Occipital lobe (tissue), 2 donors: ENCODE results near the gene GSTM3. TPM values are rescaled to one million over a fixed set of nuclear protein-coding genes. Genes with fewer than 3 reads are reported as not detected.
"Not testable (repeated sequence)": the region's sequence is repeated elsewhere in the genome, so short reads cannot be mapped to it uniquely, and the experiment has no call there.

Experiments used
- DNase-seq: peaks from one replicate; lab custom pipeline; 2025; lab: John Stamatoyannopoulos, UW
- total RNA-seq: library from RNA; depleted of rRNA; stranded (reverse); fragments of >200 nt; gene quantifications from one replicate; pipeline ENCODE4 v1.2.3, GENCODE V29; 2014

The GSTM3 gene
- total RNA-seq, 1 donor from 2014 or later, result 69.4 TPM

DNA sequence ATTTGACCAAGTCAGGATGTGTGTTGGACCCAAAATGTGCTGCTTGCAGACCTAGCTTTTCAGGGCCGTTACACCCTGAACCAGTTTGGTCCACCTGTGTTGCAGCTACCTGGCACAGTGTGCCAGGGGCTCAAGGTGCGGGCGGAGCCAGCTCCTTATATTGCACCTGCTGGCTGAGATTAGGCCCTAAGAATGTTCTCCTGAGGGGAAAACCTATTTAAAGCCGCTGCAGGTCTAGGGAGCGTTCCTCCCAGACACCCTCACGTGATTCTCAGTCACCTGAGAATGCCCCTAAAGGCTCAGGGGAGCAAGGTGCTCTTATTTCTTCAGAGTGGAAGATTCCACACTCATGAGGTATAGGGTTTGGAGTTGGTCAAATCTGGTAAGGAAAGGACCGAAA is 12.0 kb downstream of the GSTM3 start:
- no peak for DNase-seq

DNA sequence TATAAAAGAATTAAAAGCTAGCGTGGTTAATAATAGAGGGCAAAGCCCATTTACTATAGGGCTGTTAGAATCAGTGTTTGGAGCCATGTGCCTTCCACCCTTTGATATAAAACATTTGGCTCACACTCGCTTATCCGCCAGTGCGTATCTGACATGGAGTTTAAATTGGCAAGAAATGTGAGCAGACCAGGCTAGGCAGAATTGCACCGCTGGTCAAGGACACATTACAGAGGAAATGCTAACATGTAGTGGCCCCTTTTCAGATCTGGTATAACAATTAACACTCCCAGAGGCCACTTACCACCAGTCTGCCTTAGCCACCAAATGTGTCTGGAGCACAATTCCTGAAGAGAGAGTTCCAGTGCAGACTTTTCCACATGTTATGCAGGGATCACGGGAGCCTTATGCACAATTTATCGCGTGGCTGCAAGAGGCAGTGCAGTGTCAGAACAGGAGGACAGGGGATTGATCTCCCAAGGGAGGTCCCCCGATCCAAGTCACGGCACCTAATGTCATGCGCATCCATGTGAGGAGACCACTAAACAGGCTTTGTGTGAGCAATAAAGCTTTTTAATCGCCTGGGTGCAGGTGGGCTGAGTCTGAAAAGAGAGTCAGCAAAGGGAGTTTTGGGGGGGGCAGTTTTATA is 14.0 kb downstream of the GSTM3 start:
- no peak for DNase-seq

DNA sequence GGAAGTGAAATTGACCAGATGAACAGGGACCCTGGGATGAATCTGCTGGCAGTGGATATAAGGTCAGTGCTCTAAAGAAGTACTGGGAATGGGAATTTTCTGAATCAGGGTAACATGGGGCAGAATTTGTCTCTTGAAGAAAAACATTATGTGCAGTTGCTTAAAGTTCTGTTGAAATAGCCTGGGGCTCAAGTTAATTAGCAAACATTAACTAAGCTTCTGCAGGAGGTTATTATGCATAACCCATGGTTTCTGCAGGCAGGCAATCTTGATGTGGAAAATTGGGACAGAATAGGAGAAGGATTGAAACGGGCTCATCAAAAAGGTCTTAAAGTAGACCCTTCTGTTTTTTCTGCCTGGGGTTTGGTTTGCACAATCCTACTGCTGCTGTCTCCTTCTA is 14.8 kb downstream of the GSTM3 start:
- DNase-seq, result no peak

DNA sequence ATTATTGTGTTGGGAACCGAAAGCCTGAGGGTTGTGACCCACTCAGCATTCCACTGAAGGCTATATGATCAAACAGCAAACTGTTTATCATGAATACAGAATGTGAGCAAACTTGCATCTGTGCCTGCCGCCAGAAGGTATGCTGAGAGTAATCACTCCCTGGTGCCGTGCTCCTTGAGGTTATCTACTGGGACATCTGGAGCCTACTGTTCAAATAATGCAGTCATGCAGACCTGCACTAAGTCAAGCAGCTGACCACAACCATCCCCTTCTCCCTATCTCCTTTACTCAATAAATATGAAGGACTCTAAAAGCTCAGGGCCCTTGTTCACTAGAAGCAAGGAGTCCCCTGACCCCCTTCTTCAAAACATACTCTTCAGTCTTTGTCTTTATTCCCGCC is 15.3 kb downstream of the GSTM3 start:
- no peak for DNase-seq

DNA sequence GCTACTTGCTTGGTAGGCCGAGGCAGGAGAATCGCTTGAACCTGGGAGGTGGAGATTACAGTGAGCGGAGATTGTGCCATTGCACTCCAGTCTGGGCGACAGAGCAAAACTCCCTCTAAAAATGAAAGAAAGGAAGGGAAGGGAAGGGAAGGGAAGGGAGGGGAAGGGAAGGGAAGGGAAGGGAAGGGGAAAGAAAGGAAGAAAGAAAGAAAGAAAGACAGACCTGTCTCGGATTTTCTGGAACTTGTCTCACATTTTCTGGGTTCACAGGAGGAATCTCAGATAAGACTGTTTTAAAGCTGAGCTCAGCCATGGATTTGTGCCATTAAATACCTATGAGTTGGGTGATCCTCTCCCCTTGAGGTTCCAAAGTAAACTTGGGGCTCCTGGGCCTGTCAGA is 15.9 kb downstream of the GSTM3 start:
- no peak for DNase-seq

DNA sequence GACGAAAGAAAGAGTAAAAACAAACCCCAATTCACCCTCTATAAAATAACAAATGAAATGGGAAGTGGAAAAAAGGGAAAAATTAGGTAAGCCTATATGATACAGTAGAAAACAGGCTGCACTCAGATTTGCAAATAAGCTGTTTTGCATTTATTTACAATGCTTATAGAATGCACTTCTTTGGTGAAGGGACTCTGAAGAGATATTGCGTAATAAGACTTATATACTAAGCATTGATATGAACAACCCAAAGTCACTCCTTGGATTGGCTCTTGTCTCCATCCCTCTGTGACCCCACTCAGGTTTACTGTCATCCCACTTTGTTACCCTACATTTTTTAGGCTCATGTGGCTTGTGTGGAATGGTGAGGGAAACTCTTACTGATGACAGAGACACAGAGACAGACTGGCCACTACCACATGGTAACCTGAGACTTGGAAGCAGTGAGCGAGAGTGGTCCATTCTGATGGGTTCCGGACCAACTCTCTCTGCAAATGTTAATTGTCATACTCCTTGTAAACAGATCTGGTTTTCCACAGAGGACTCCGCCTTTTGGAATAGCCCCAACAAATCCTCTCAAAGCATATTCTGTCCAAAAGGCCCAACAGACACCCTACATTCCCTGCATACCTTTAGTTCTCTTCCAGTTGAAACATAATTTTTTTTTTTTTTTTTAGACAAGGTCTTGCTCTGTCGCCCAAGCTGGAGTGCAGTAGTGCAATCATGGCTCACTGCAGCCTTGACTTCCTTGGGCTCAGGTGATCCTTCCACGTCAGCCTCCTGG is 17.7 kb downstream of the GSTM3 start:
- DNase-seq, result no peak

DNA sequence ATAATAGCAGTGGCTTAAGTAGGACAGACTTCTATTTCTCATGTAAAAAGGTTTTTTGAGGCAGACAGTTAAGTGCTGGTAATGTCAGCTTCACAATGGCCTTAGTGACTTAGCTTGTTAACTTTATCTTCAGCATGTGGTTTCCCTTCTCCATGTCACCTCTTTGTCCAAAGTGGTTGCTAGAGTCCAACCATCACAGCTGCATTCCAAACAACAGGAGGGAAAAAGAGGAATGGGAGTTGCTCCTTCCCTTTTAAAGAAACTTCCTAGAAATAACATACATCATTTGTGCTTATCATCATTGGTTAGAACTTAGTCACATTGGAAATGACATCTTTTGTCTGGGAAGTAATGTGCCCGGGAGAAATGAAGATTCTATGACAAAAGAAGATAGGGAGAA is 18.9 kb downstream of the GSTM3 start:
- DNase-seq, result no peak

DNA sequence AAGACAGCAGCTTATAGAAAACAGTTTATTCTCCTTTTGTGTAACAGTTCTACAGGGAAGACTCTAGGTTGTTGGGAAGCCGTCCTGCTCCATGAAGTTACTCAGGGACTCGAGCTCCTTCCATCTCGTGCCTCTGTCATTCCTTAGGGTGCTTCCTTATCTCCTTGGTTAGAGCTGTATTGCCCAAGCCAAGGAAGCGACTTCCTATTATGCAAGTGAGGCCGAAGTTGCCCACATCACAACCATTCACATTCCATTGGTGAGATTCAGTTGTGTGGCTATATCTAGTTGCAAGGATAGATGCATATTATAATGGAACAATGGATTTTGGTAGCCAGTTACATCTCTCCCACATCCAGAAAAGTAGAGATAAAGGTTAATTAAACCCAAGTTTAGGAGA is 19.8 kb downstream of the GSTM3 start:
- DNase-seq, result no peak

DNA sequence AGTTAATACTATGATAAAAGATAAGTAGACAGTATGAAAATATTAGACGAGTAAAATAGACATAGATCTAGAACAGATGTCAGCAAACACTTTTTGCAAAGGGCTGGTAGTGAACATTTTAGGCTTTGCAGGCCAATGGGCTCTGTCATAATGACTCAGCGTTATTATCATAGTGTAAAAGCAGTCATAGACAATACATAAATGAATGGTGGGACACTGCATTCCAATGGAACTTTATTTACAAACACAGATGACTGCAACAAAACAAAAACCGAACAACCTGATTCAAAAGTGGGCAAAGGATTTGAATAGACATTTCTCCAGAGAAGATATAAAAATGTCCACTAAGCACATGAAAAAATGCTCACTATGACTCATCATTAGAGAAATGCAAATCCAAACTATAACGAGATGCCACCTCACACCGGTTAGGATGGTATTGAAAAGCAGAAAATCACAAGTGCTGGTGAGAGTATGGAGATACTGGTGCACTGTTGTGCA is 21.5 kb downstream of the GSTM3 start:
- DNase-seq, result no peak

DNA sequence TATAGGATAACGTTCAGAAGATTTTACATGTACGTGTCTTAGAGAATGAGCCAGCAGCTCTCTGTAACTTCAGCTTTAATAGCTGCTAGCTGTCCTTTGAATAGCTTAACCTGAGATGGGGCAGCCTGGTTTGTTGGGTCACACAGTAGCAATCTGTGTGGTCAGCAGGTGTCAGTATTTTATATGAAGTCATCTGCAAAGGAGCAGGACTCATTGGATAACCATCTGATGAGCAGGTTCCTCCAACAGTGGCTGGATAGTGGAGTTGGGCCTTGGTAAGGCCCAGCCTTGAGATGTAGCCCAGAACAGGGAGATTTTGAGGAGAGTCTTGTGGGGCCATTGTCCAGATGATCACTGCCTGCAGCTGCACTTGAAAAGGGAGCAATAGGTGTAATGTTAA is 22.3 kb downstream of the GSTM3 start:
- no peak for DNase-seq

DNA sequence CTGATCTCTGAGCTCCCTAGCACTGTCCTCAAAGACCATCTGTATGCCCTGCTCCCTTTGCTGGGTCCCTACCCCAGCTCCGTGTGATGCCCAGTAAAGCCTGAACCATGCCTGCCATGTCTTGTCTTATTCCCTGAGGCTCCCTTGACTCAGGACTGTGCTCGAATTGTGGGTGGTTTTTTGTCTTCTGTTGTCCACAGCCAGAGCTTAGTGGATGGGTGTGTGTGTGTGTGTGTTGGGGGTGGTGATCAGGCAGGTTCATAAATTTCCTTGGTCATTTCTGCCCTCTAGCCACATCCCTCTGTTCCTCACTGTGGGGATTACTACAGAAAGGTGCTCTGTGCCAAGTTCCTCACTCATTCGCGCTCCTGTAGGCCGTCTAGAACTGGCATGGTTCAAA is 23.1 kb downstream of the GSTM3 start:
- DNase-seq, result no peak

DNA sequence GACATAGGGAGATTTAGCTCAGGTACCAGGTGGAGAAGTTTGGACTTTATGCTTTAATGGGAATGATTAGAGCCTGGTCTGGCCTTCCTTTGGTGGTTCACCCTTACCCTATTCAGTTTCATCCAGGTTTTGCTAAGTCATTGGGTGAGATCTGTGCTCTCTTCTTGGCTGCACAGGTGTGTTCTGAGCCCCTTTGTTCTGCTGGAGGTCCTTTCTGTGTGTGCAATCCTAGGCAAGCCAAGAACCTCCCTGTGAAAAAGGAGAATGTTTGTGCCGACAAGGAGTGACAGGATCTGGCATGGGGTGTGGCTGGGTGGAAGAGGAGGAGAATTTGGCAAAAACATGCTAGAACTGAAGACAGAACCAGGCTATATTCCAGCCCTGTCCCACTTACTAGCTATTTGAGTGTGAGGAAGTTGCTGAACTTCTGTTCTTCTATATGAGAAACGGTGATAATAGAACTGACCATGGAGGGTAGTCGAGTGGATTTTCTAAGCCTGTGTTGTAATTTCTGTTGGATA is 24.2 kb downstream of the GSTM3 start:
- DNase-seq, result no peak

DNA sequence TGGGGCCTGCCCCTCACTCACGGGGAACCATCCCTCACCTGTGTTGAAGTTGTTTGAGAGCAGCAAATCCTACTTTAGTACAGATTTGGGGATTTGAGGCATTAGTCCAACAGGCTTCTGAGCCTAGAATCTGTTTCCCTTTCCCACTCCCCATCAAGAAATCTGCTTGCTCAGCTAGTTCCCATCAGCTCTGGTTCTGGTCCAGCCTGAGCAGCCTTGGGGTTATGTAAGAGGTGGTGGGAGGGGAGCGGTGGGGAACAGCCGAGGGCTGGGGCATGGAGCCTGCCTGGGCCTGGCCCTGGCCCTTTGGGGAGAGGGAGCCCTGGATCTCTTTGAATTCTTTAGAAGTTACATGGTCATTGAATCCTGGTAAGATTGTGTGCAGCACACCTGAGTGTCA is 24.7 kb downstream of the GSTM3 start:
- no peak for DNase-seq

DNA sequence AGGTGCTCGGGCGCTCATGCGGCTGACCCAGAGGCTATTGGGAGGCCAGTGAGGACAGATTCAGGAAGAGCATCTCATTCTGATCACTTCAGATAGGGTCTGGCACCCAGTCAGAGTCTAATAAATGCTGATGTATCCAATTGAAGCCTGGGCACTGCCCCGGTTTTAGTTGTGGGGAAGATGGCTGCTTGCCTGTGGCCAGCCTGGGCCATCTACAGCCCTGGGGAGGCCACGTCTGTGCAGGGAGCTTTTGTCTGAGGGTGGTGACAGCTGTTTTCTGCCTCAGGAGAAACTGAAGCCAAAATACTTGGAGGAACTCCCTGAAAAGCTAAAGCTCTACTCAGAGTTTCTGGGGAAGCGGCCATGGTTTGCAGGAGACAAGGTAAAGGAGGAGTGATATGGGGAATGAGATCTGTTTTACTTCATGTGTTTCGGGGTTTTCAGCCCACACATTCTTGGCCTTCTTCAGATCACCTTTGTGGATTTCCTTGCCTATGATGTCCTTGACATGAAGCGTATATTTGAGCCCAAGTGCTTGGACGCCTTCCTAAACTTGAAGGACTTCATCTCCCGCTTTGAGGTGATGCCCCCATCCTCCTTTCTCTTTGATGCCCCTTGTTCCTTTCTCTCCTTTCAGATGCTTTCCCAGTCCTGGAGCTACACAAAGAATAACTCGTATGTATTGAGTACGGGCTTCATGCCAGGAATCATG is 26.0 kb downstream of the GSTM3 start:
- no peak for DNase-seq

DNA sequence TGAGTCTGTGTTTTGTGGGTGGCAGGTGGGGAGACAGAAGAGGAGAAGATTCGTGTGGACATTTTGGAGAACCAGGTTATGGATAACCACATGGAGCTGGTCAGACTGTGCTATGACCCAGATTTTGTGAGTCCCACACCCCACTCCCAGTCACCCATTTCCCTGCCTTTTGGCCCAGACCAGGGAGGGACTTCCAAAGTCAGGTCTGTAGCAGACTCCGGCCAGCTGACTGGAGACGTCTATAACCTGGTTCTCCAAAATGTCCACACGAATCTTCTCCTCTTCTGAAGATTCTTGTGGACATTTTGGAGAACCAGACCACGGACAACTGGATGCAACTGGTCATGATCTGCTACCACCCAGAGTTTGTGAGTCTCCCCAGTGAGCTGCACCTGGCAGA is 27.2 kb downstream of the GSTM3 start:
- DNase-seq, result no peak

DNA sequence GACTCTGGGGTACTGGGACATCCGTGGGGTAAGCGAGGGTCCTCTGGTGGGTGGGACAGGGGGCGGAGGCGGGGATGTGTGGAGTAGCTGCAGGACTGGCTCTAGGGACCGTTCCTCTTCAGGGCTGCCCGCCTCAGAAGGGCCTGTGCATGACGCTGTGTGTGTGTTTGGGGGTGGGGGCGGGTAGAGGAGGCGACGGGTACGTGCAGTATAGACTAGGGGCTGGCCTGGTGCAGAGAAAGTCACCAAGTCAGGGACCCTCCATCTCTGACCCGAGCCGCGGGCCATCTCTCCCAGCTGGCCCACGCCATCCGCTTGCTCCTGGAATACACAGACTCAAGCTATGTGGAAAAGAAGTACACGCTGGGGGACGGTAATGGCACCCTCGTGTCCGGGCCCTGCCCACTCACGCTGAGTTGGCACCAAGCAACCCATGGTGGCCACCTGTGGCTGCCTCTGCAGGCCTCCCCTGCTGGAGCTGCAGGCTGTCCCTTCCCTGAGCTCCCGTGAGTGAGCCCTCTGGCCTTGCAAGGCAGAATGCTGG is 28.4 kb downstream of the GSTM3 start:
- DNase-seq, result no peak

DNA sequence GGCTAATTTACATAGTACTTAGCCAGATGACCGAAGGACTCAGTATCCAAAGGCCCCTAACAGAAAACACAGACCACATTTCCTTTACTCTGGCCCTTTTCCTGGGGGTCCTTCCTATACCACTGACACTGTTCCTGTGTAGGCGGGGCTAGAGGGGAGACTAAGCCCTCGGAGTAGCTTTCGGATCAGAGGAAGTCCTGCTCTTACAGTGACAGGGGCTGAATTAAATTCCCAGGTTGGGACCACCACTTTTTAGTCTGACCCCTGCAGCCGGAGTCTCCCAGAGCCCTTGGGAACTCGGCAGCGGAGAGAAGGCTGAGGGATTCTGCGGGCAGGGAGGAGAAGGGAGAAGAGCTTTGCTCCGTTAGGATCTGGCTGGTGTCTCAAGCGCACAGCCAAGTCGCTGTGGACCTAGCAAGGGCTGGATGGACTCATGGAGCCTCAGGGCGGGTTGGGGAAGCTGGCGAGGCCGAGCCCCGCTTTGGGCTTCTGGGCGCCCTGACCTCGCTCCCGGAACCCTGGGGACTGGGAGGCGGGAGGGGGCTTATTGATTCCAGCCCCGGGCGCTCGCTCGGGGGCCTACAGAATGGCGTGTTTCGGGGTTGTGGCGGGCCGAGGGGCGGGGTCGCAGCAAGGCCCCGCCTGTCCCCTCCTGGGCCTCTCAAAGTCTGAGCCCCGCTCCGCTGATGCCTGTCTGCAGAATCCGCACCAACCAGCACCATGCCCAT is 29.1 kb downstream of the GSTM3 start, which contains the start of gene GSTM5:
Gene GSTM5, plus strand, starts transcription at position 659 of the 728 bp plus-strand sequence. Its CDS starts 62 bp downstream, at position 721.
- DNase-seq, result not testable (repeated sequence)

DNA sequence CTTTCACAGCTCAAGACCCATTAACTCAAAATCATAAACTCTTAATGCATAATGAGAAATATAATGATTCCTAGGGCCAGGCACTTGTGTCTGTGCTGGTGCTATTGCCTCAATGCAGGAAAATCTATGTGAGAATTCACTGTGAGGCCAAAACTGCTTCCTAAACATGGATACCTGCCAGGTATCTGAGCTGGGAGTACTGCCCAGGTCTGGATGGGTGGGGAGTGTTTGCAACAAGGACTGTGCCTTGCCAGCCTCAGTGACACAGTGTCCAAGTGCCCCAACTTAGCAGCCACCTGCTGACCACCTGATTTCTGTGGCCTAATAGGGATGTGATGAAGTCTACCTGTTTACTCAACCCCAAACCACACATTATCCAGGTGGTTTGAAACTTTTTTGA is 31.0 kb downstream of the GSTM3 start:
- not testable (repeated sequence) for DNase-seq

DNA sequence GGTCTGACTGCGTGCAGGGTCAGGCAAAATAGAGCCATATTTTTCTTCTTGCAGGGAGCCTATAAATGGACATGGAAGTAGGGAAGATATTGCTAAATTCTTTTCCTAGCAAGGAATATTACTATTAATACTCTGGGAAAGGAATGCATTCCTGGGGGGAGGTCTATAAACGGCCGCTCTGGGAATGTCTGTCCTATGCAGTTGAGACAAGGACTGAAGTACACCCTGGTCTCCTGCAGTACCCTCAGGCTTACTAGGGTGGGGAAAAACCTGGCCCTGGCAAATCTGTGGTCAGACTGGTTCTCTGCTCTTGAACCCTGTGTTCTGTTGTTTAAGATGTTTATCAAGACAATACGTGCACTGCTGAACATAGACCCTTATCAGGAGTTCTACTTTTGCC is 31.9 kb downstream of the GSTM3 start:
- DNase-seq, result not testable (repeated sequence)

DNA sequence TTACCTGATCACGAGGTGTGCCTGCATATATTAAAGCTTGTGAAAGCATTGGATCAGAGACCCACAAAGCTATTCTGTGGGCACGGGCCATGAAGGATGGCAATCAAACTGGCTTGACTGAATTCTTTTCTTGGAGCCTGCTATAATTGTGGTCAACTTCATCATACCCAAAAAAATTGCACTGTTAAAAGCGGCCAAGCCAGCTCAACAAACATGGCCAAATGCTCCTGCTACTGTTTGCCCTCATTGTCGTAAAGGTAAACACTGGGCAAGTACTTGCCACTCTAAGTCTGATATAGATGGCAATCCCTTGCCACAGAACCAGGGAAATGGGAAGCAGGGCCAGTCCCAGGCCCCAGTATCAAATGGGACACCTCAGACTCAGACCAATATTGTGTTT is 35.4 kb downstream of the GSTM3 start:
- no peak for DNase-seq

DNA sequence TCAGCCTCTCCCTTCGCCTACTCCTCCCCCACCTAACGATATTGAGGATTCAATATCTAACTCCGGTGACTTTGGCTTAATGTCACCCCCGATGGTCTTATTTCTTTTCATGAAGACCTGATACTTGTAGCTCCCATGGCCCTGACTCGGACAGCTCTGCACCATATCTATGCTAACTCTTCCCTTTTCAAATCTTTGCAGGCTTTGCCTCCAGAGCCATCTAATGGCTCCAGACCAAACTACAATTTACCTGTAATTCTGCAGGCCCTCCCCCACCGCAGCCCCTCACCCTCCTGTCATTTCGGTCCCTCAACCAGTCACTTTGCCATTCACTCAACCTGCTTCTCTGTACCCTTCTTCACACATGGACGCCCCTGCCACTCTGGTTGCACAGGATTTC is 36.7 kb downstream of the GSTM3 start:
- DNase-seq, result no peak
